ENCODE results near the gene ERICH3.

Gene ERICH3

DNA sequence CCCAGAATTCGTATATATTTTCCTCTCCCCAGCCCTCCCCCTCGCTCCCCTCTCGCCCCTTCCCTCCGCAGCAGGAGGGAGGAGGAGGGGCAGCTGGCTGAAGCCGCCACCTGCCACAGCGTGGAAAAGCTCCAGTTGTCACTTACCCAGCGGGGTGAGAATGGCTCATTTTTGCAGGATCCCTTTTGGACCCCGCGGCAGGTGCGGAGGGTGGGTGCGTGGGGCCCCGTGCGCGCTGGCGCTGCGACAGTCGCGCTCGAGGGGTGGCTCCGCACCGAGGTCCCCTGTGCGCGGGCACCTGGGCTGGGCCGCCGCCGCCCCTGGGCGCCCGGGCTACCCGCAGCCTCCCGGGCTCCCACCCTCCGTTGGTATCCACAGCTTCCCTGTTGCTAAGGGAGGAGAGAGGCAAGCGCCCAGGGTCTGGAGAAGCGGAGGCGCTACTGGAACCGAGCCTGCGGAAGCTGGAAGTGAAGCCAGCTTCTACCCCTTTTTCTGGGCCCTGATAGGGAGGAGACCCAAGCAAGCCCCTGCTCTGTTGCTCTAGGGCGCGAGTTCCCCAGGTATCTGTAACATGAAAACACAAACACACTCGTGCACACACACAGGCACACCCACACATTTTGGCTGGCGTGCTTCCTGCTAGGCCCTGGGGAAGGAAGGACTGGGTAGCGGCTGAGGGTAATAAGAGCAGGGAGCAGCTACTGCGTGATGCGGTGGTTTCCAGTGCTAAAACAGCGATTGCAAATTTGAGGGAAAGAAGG, at the start of gene ERICH3:
Gene ERICH3 (minus strand): TSS at position 442 of the 761 bp plus-strand sequence. CDS start 273 bp downstream, at position 169.
- DNase-seq = peak; percentile 51 to 79

- no peak for DNase-seq
Observed at GRCh38 chr1:74717626-74718025, 44.0 kb upstream of the ERICH3 start.

- no peak for DNase-seq
Observed at GRCh38 chr1:74716822-74717221, 43.2 kb upstream of the ERICH3 start.

DNA sequence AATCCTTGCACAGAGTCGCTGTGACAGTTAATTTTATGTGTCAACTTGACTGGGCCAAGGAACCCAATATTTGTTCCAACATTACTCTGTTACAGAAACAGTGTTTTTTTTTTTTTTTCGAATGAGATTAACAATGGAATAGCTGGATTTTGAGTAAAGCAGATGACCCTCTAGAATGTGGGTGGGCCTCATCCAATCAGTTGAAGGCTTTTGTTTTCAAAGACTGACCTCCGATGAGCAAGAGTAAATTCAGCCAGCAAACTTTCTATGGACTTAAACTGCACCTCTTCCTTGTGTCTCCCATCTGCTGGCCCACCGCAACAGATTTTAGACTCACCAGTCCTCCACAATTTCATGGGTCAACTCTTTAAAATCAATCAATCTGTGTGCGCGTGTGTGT, 42.2 kb upstream of the ERICH3 start:
- no peak for DNase-seq

- DNase-seq = no peak
Observed at GRCh38 chr1:74715236-74715502, 41.6 kb upstream of the ERICH3 start.

GRCh38 chr1:74714429-74715235, 41.0 kb upstream of the ERICH3 start:
- no peak for DNase-seq

- DNase-seq = no peak
Observed at GRCh38 chr1:74713849-74714248, 40.3 kb upstream of the ERICH3 start.

DNA sequence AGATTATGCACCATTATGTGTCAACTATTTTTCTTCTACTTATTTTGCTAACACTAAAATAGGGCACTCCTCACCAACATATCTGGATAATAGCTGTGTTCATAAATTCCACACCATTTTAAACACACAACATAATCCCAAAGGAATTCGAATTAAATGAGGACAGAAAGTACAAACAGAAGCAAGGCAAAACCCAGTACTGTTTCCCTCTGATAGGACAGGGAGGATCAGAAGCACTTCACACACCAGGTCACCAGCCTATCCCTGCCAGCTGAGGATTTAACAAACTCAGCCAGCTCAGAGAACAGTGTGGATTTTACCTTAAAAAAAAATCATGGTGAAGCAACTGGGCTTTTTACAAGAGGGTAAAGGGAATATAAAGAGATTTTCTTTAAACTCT, 39.3 kb upstream of the ERICH3 start:
- DNase-seq = peak in 1 of 2 experiments; percentile 4

- no peak for DNase-seq
Observed at GRCh38 chr1:74703386-74704182, 30.0 kb upstream of the ERICH3 start.

- DNase-seq = no peak
Observed at GRCh38 chr1:74699331-74699730, 25.7 kb upstream of the ERICH3 start.

- no peak for DNase-seq
Observed at GRCh38 chr1:74697832-74698231, 24.2 kb upstream of the ERICH3 start.

GRCh38 chr1:74693473-74693872, 19.9 kb upstream of the ERICH3 start:
- no peak for DNase-seq

GRCh38 chr1:74690909-74691308, 17.3 kb upstream of the ERICH3 start:
- DNase-seq = no peak

GRCh38 chr1:74690364-74690696, 16.7 kb upstream of the ERICH3 start:
- DNase-seq = peak in 1 of 2 experiments; percentile 19

DNA sequence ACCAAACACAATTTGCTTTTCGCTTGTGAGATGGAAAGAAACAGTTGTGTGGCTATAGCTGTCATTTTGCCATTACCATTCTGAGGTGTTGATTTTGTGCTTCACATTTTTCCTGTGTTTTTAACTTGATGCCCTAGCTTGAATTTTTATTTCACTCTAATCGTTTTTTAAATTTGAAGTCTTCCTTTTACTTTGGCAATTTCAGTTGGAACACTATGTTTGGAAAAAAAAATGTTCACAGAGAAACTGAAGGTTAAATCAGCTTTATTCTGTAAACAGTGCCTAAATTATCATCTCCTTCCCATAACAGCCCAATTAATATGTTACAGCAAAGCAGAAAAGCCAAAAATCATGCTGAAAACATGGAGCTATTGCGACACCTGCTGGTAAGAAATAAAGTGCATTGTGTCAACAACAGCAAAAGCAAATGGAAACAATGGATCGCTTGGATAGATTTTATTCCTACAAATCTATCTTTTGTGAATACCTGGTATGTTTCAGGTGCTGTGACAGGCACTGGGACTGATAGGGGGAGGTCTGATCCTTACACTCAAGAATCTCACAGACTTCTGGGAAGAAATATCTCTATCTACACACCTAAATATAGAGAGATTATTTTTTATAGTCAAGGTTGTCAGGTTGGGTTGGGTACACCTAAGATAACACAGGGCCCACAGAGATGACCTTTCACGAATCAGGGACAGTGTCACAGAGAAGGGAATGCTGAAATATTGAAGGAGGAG, 16.2 kb upstream of the ERICH3 start:
- peak; percentile 73 to 85 for DNase-seq

- DNase-seq = peak in 1 of 2 experiments; percentile 31
Observed at GRCh38 chr1:74686928-74687327, 13.3 kb upstream of the ERICH3 start.

GRCh38 chr1:74684301-74684700, 10.7 kb upstream of the ERICH3 start:
- DNase-seq = no peak

- no peak for DNase-seq
Observed at GRCh38 chr1:74683656-74684055, 10.1 kb upstream of the ERICH3 start.

DNA sequence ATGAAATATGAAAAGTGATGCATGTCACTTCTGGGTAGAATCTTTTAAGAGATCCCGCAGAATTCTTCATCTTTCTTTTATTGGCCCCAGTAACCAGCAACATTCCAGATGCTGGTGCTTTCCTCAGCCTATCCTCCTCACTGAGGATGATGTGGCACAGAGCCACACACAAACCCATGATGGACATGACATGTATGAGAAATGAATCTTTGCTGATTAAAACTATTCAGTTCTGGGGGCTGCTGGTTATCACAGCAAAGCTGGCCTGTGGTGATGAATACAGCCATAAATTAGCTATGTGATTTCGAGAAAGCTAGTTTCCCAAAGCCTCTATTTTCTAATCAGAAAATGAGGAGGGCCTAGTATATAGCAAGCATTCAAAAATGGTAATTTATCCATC, 8.3 kb upstream of the ERICH3 start:
- DNase-seq = no peak

GRCh38 chr1:74681449-74681848, 7.9 kb upstream of the ERICH3 start:
- DNase-seq = no peak

DNA sequence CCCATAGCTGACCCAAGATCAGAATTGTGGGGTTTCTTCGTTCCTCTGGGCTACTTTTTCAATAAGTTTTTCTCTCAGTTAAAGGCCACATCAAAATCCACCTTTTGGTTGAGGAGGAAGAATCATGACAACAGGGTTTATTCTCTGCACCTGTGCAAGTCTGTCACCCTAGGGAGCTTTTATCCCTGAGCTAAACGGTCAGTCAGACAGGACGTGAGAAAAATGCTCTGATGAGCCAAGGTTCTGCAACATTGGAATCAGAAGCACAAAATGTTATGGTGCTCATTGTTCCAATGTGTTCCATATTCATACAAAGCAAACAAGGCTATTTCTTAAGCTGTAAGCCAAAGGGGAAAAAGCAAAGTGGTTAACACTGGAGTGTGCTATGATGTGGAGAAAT, 7.4 kb upstream of the ERICH3 start:
- DNase-seq = no peak

DNA sequence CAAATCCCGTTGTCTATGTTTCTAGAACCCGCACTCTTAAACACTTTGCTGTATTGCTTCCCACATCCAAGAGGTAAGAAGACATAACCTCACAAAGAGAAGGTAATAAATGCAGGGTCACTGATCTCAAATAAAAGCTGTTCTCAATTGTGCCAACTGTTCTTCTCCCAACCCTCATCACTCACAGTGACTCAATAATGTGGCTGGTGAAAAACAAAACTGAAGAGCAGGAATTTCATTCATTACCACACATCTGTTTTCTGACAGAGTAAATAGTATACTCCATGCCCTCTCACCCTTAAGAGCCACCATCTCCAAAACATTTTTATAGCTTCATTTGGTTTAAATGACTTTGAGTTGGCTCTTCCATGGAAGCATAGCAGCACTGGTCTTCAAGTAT, 6.2 kb upstream of the ERICH3 start:
- no peak for DNase-seq

DNA sequence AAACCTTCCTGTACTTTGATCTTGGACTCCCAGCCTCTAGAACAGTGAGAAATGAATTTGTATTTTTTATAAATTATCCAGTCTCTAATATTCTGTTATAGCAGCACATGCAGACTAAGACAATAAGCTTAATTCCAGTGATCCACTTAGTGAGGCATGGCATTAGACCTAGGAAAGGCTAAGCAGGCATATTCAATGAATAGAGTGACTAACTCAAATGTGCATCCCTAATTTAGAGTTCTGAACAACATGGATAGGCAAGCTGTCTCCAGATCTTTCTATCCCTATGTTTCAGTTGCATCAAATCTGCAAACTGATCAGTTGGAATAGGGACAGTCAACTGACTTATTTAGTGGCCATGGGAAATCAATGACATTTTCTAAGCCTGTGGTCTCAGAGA, 4.3 kb upstream of the ERICH3 start:
- no peak for DNase-seq

Measured in NCI-H2081 (cell line).